Measurements from ENCODE around the gene LDLRAD4.

LDLRAD4 gene

GRCh38 chr18:13584825-13585224 is 366.3 kb downstream of the LDLRAD4 start:
- DNase-seq (ENCODE audit: low read depth), result no peak
- H3K4me3 ChIP-seq (ENCODE audit: low read length), result no peak overlapping the region
- TF ChIP-seq CTCF (IDR thresholded peaks at IDR 0.05; ENCODE audit: insufficient read depth, low read depth, low read length, missing control alignments), result no peak

- H3K4me3 ChIP-seq (ENCODE audit: low read length), result no peak overlapping the region
- no peak for TF ChIP-seq CTCF (IDR thresholded peaks at IDR 0.05; ENCODE audit: insufficient read depth, low read depth, low read length, missing control alignments)
- no peak for DNase-seq (ENCODE audit: low read depth)
Observed at GRCh38 chr18:13585379-13586153, 367.0 kb downstream of the LDLRAD4 start.

GRCh38 chr18:13587001-13587400 is 368.4 kb downstream of the LDLRAD4 start:
- DNase-seq (ENCODE audit: low read depth), result no peak
- H3K4me3 ChIP-seq (ENCODE audit: low read length), result no peak overlapping the region
- no peak for TF ChIP-seq CTCF (IDR thresholded peaks at IDR 0.05; ENCODE audit: insufficient read depth, low read depth, low read length, missing control alignments)

GRCh38 chr18:13587477-13587876 is 368.9 kb downstream of the LDLRAD4 start:
- H3K4me3 ChIP-seq (ENCODE audit: low read length), result no peak overlapping the region
- DNase-seq (ENCODE audit: low read depth), result no peak
- TF ChIP-seq CTCF (IDR thresholded peaks at IDR 0.05; ENCODE audit: insufficient read depth, low read depth, low read length, missing control alignments), result no peak

- DNase-seq (ENCODE audit: low read depth), result no peak
- TF ChIP-seq CTCF (IDR thresholded peaks at IDR 0.05; ENCODE audit: insufficient read depth, low read depth, low read length, missing control alignments), result no peak
- no peak overlapping the region for H3K4me3 ChIP-seq (ENCODE audit: low read length)
Observed at GRCh38 chr18:13587937-13588336, 369.4 kb downstream of the LDLRAD4 start.

- no peak for DNase-seq (ENCODE audit: low read depth)
- no peak for TF ChIP-seq CTCF (IDR thresholded peaks at IDR 0.05; ENCODE audit: insufficient read depth, low read depth, low read length, missing control alignments)
- H3K4me3 ChIP-seq (ENCODE audit: low read length), result no peak overlapping the region
Observed at GRCh38 chr18:13589316-13589715, 370.8 kb downstream of the LDLRAD4 start.

- no peak overlapping the region for H3K4me3 ChIP-seq (ENCODE audit: low read length)
- no peak for DNase-seq (ENCODE audit: low read depth)
- TF ChIP-seq CTCF (IDR thresholded peaks at IDR 0.05; ENCODE audit: insufficient read depth, low read depth, low read length, missing control alignments), result no peak
Observed at GRCh38 chr18:13589943-13590342, 371.4 kb downstream of the LDLRAD4 start.

Measured in epithelial cell of esophagus (primary cell).